NCI-H146 (cell line): ENCODE data around the gene DOCK4.
"Not testable (repeated sequence)": the region's sequence is repeated elsewhere in the genome, so short reads cannot be mapped to it uniquely, and the experiment has no call there.

Source experiments
- DNase-seq: peaks from one replicate; lab custom pipeline; 2025; lab: John Stamatoyannopoulos, UW

Gene DOCK4

GRCh38 chr7:112133328-112133727 is 72.9 kb downstream of the DOCK4 start:
- no peak for DNase-seq

DNA sequence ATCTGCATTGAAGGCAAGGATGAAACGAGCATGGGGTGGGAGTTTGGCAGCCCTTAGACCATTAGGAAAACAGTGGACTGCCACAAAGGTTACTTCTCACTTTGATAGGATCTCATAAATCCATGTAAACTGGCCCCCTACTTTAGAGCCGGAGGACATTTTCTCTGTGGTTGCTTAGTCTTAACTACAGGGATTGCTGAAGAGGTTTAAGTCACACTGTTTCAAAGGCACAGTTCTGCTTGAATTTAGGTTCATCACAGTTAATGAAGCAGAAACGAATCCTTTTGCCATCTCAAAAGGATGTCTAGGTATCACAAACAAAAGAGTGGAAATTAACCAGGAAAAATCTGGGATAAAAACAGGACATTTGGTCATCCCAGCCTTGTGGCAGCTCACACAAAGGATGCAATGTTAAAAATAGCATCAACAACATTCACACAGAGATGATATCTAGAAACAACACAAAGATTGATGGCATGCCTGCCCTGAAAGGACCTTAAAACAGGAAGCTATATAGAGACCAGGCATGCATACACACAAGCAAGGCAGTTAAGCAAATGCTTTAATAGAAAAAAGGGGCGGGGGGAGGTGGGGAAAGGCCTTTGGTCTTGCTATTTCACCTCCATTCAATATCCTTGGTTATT is 74.0 kb downstream of the DOCK4 start:
- DNase-seq = peak; percentile 39

- DNase-seq = no peak
These were observed 75.3 kb downstream of the DOCK4 start for GRCh38 chr7:112130729-112131410.

GRCh38 chr7:112129655-112130323 is 76.4 kb downstream of the DOCK4 start:
- peak; percentile 23 for DNase-seq

- not testable (repeated sequence) for DNase-seq
These were observed 77.5 kb downstream of the DOCK4 start for GRCh38 chr7:112128461-112129425.

- DNase-seq = not testable (repeated sequence)
These were observed 78.2 kb downstream of the DOCK4 start for GRCh38 chr7:112128041-112128440.

GRCh38 chr7:112125250-112125649 is 80.9 kb downstream of the DOCK4 start:
- DNase-seq = no peak

- DNase-seq = no peak
These were observed 82.0 kb downstream of the DOCK4 start for GRCh38 chr7:112124061-112124766.

- DNase-seq = no peak
These were observed 83.4 kb downstream of the DOCK4 start for GRCh38 chr7:112122798-112123197.

GRCh38 chr7:112122144-112122543 is 84.1 kb downstream of the DOCK4 start:
- DNase-seq = no peak

DNA sequence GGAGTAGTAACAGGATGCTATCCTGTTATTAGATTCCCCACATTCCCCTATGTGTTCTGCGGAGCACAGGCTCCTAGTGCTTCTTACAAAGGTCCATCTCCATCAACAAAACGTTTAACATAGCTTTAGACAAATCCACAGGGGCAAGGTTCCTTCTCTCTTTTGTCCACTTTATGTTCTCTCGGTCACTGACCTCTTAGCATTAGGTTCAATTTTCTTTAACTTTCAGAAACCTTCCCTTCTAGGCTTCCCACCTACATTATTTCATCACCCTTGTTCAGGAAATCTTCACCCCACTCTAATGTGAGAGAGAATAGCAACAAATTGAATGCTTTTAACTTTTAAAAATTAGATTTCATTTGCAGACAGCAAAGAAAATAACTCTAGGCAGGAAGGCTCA is 84.9 kb downstream of the DOCK4 start:
- no peak for DNase-seq

DNA sequence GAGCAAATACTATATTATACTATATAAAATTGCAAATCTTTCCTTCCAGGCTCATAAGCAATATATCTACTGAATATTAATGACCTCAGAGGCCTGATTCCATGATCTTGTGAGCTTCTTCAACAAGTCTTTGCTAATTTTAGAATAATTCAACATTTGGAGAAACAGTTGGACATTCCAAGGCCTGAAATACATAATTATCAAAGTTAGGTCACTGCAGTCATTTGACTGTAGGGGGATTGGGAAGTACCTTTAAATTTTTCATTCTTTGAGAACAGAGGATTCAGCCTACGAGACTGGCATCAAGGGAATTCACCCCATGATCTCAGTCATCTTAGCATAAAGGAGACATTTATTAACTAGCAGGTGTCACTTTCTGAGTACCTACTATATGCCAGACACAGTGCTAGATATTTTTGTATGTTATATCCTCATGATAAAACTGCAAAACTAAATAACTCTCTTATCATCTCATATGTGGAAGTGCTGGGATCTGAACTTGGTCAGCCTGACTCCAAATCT is 85.4 kb downstream of the DOCK4 start:
- no peak for DNase-seq

- no peak for DNase-seq
These were observed 87.3 kb downstream of the DOCK4 start for GRCh38 chr7:112118581-112119566.

GRCh38 chr7:112116894-112117293 is 89.3 kb downstream of the DOCK4 start:
- DNase-seq = peak; percentile 83

GRCh38 chr7:112116358-112116757 is 89.8 kb downstream of the DOCK4 start:
- DNase-seq = no peak

DNA sequence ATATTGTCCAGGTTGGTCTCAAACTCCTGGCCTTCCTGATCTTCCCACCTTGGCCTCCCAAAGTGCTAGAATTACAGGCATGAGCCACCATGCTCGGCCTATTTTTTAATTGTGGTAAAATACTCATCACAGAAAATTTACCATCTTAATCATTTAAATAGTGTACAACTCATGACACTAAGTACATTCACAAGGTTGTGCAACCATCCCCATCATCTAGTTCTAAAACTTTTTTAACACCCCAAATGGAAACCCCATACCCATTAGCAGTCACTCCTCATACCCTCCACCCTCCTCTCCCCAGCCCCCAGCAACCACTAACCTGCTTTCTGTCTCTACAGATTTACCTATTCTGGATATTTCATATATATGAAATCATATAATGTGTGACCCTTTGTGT is 90.3 kb downstream of the DOCK4 start:
- DNase-seq = no peak

DNA sequence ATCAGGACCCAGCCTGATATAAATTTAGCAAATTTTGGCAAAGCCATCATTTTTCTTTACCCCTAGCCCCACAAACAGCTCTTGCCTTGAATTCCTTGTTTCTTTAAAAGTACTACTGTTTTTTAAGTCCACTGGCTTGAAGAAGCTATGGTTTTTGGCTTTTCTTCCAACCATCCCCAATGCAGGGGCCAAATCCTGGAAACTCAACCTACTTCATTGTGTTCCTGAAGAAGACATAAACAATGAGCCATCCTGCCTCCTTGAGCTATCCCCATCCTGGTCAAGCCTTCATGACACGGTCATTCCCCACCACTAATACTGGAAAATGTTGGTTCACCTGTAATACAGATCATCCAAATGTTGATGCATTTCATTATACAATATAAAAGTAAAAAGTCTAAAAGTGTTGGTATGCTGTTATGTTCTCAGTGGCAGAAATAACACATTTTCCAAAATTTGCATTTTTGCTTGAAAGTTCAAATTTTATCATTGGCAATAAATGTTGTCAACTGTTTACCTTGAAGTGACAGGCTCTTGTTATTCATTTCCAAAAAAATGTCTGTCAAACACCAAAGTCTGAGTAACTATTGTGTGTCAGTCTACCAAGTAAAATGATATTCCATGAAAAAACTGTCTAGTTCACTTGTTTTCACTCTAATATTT is 92.2 kb downstream of the DOCK4 start:
- no peak for DNase-seq

GRCh38 chr7:112112822-112113255 is 93.4 kb downstream of the DOCK4 start:
- no peak for DNase-seq

GRCh38 chr7:112110651-112111050 is 95.5 kb downstream of the DOCK4 start:
- DNase-seq = no peak
